Activated T-cell treated with anti-CD3 and anti-CD28 coated beads for 1 hour (primary cell): ENCODE measurements around the gene HSDL2.
"Not testable (repeated sequence)": the region's sequence is repeated elsewhere in the genome, so short reads cannot be mapped to it uniquely, and the experiment has no call there.

ENCODE experiments used
- DNase-seq: peaks from one replicate; pipeline ENCODE4 v3.0.0-alpha.2; 2020; ENCODE audit warnings: low read depth

HSDL2 gene

DNA sequence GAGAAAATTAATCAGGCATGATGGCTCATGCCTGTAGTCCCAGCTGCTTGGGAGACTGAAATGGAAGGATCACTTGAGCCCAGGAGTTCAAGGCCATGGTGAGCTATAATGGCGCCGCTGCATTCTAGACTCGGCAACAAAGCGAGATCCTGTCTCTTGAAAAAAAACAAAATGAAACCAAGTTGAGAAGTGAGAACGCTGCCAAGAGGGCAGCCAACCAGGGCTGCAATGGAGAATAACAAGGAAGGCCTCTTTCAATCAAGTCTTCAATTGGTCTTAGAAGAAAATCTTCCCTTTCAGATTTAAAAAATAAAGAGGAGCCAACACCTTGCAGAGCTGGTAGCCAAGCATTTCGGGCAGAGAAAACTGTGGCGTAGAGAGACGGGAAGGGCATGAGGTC is 121.4 kb downstream of the HSDL2 start:
- DNase-seq: no peak

- DNase-seq: no peak
These were observed 122.5 kb downstream of the HSDL2 start for GRCh38 chr9:112502175-112502946.

- DNase-seq: no peak
These were observed 123.3 kb downstream of the HSDL2 start for GRCh38 chr9:112503170-112503569.

DNA sequence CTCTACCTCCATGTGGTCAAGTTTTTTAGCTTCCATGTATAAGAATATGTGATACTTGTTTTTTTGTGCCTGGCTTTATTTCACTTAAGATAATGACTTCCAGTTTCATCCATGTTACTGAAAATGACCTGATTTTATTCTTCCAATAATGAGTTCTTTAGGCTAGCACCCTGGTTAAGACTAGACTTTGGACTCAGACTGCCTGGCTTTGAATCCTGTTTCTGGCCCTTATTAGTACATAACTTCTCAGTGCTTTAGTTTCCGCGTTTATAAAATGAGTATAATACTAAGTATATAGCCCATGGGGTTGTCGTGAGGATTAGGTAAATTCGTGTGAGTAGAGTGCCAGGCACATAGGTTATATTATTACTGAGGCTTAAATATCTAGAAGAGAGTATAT is 125.2 kb downstream of the HSDL2 start:
- no peak for DNase-seq

DNA sequence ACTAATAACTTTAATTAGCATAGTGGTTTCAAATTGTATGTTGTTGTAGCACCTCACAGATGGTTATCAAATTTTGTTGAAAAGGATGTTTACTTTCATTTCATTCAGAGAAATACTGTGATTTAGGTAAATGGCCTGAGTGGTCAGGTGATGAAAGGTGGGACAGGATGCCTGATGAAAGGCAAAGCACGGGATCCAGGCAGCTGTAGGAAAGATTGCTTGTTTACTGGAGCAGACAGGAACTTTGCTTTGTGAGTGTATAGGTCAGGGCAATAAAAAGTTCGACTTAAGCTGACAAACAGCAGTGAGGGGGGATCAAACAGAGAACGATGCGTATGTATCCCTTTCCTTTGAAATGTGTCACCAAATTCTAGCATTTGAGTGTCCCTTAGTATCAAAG is 125.7 kb downstream of the HSDL2 start:
- DNase-seq: no peak

DNA sequence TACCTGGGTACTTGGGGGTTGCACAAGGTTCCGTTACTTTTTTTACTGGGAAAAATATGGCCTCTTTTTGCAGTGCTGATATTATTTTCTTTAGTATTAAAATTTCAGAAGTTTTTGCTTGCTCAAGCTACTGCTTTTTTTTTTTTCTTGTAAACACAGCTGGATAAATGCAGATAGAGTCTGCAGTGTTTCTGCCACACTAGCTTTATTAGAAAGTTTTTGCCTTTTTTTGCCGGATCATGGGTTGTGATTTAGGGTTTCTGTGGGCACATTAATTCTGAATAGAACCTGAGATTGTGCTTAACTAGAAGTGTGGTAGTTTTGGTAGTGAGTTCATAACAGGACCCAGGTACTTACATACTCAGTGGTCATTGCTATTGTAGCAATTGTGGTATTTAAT is 126.7 kb downstream of the HSDL2 start:
- no peak for DNase-seq

GRCh38 chr9:112507001-112507680 is 127.2 kb downstream of the HSDL2 start:
- DNase-seq: no peak

DNA sequence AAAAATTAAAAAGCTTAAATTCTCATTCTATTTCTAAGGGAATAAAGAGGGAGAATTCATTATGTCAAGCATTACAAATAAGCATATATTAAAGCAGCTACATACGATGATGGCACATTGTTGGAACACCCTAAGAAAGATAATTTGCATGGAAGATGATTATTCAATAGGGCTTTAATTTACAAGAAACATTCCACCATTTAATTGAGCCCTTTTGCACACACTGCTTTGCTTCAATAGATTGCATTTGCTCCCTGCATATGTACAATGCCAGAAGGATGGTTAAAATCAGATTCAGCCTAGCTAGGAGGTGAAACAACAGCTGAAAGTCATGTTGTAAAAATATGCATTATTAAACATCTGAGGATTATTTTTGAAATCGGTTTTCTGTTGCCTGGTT is 128.5 kb downstream of the HSDL2 start:
- DNase-seq: no peak

GRCh38 chr9:112512377-112512776 is 132.5 kb downstream of the HSDL2 start:
- DNase-seq: not testable (repeated sequence)

- DNase-seq: no peak
These were observed 136.9 kb downstream of the HSDL2 start for GRCh38 chr9:112516769-112517168.

- no peak for DNase-seq
These were observed 140.2 kb downstream of the HSDL2 start for GRCh38 chr9:112520069-112520468.

DNA sequence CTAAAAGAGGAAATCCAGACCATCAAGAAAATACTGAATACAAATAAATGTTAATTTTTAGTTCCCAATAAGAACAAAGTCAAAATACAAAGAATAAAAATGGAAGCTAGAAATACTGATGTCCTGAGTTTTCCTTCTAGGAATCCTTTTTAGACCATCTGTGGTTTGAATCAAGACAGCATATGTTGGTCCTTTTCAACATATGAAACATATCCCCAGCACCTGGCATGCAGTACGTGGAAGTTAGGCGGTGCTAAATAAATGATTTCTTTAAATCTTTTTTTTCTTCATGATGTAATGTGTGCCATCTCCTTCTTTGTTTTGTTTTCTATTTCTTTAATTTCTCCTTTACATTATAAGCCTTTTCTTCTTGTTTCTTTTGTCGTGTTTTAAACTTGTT is 140.7 kb downstream of the HSDL2 start:
- no peak for DNase-seq
